UCSD-AML1 (cell line): ENCODE measurements around the gene BAHCC1.

Experiments
- DNase-seq: peaks from one replicate; lab custom pipeline; 2025; ENCODE audit not compliant: unreplicated experiment; lab: John Stamatoyannopoulos, UW

BAHCC1 gene

DNA sequence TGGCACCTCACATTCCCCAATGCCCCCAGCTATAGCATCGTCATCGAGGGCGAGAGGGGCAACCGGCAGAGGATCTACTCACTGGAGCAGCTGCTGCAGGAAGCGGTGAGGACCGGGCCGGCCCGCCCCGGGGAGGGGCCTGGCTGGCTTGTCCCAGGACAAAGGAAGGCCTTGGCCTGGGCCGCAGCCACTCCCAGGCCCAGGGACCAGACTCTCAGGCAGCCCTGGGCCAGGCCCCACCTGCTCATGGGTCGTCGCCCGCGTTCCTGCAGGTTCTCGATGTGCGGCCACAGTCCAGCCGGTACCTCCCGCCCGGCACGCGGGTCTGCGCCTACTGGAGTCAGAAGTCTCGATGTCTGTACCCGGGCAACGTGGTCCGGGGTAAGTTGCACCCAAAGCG lies 64.0 kb downstream of the BAHCC1 start:
- DNase-seq: no peak

- no peak for DNase-seq
Observed at GRCh38 chr17:81459864-81460263, 64.6 kb downstream of the BAHCC1 start.

- DNase-seq: no peak
Observed at GRCh38 chr17:81460856-81461460, 65.7 kb downstream of the BAHCC1 start.

DNA sequence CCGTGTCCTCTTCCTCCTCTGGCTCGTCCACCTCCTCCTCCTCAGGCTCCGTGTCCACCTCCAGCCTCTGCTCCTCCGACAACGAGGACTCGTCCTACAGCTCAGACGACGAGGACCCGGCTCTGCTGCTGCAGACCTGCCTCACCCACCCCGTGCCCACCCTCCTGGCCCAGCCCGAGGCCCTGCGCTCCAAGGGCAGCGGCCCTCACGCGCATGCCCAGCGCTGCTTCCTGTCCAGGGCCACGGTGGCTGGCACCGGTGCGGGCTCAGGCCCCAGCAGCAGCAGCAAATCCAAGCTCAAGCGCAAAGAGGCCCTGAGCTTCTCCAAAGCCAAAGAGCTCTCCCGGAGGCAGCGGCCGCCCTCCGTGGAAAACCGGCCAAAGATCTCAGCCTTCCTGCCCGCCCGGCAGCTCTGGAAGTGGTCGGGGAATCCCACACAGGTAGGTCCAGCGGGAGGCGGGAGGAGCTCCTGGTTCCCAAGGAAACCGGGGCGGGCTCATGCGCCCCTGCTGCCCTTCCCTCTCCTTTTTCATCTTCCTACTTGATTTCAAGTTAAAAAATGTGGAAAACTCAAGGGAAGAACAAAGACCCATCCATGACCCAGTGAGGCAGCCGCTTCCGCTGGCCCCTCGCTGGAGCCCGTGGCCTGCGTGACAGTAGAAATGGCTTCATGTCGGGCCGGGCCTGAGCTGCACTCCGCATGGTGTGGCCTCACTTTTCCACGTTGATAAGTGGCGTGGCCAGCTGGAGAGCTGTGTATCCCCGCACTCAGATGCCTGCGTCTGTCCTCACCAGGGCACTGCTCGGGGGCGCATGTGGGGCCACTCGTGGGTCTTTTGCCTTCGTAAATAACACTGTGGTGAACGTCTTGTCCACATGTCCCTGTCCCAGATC lies 66.6 kb downstream of the BAHCC1 start:
- DNase-seq: no peak

DNA sequence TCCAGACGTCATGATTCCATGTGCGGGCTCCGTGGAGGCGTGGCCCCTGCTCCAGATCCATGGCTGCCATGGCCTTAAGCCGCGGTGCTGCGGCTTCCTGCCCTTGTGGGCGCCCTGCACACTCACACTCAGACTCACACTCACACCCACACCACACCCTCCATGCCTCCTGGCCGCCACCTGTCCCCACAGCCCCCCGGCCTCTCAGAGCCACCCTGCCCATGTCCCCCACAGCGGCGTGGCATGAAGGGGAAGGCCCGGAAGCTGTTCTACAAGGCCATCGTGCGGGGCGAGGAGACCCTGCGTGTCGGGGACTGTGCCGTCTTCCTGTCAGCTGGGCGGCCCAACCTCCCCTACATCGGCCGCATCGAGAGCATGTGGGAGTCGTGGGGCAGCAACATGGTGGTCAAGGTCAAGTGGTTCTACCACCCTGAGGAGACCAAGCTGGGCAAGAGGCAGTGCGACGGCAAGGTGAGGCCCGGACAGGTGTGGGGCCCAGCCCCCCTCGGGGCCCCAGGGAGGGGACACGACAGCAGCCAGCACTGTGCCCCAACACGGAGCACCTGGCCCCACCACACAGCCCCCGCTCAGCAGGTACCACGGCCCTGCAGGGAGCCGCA lies 67.4 kb downstream of the BAHCC1 start:
- DNase-seq: no peak

- no peak for DNase-seq
Observed at GRCh38 chr17:81463506-81463905, 68.2 kb downstream of the BAHCC1 start.

DNA sequence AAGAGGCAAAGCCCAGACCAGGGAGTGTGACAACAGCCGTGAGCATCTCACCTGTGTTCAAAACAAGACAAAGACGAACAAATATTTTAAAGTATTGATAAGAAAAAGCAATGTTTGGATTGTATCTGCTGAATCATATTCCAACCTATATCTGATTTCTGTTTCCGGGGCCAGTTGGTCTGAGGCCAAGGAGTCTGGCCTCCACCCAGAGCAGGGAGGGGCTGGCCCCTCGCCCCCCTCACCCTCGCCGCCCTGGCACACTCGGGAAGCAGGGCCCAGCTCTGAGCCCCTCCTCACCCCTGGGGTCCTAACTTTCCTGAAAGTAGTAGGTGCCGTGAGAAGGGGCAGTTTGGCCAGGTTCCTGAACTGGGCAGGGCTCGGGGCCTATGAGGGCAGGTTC lies 69.3 kb downstream of the BAHCC1 start:
- no peak for DNase-seq

GRCh38 chr17:81465910-81466309 lies 70.7 kb downstream of the BAHCC1 start:
- DNase-seq: no peak

DNA sequence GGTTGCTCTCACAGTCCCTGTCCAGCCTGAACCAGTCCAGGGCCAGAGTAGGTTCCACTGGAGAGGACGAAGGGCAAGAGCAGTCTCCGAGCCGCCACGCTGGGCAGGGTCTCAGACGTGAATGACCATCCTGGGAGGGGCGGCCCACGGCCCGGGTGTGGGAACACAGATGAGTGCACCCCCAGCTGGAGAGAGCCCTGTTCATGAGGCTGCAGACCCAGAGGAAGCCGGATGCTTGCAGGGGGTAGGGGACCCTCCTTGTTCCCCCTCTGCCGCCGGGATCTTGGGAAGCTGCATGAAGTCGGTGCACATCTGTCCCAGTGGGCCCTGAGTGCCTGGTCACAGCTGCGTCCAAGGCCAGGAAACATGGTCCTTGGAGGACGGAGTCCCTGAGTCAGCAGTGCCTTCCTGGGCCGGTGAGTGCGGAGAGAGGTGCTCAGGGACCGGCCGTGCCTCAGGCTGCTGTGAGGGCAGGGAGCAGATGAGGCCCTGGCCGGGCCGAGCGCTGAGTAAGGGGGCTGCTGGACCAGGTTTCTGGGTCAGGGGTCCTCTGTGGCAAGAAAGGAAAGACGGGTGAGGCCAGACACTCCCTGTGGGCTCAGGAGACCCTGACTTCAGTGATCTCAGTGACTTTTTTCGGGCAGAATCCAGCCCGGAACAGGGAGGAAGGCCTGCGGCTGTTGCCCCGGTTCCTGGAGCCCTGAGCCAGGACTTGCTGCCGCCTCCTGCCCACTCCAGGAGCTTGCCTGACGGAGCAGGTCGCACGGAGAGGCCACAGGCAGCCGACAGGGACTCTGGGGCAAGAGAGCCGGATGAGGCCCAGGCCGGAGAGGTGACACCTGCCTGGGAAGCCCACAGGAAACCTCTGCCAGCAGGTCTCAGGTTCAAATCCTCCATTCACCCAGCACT lies 71.6 kb downstream of the BAHCC1 start:
- DNase-seq: no peak

- no peak for DNase-seq
Observed at GRCh38 chr17:81468111-81468769, 73.0 kb downstream of the BAHCC1 start.

DNA sequence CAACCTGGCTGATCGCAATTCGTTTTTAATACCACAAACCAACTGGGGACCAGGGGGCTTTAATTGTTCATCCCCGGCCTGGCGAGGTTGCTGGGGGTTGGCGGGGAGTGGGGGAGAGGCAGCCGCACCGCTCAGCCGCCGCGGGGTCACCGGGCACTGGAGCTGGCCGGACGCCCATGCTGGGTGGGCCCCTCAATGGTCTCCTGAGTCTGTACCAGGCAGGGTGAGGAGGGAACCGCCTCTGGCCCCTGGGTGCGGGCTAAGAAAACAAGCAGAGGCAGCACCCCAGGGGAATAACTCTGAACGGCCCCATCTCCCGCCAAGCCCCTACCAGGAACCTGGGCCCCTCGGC lies 73.5 kb downstream of the BAHCC1 start:
- no peak for DNase-seq

GRCh38 chr17:81469266-81469665 lies 74.0 kb downstream of the BAHCC1 start:
- no peak for DNase-seq

GRCh38 chr17:81470270-81470943 lies 75.2 kb downstream of the BAHCC1 start:
- no peak for DNase-seq

- no peak for DNase-seq
Observed at GRCh38 chr17:81470944-81471817, 75.9 kb downstream of the BAHCC1 start.

- peak; percentile 81 for DNase-seq
Observed at GRCh38 chr17:81471818-81472456, 76.7 kb downstream of the BAHCC1 start.

- DNase-seq: no peak
Observed at GRCh38 chr17:81473019-81473418, 77.8 kb downstream of the BAHCC1 start.

DNA sequence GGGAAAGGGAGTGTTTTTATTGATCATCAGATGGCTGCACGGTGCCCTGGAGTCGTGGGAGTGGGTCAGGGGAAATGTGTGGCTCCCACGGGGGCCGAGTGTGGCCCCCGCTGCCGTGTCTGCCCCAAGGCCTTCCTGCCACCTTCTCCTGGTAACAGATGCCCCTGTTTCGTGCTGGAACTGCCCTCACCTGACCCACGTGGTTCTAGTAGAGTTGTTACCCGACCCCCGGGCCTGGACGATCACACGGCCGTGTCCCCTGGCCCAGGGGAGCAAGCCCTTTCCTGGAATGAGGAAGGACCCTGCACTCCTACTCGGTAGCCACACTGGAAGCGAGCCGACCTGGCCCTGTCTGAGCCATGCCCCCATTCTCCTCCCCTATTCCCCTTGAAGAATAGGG lies 79.7 kb downstream of the BAHCC1 start:
- no peak for DNase-seq

DNA sequence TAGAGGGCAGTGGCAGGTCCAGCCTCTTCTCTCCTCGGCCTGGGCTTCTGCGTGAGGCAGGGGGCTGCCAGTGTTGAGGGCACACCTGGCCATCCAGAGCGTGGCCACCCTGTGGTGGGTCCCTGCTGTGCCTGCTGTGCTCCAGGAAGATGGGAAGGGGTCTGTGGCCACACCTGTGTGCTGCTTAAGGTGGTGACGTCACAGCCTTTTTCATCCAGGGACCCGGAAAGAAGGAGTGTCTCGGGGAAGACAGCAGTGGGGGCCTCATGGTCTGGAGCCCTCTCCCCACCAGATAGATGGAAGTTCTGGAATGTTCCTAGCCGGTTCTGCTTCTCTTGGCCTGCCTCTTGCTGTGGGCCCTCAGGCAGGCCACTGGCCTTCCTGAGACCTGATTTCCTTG lies 80.8 kb downstream of the BAHCC1 start:
- DNase-seq: no peak

DNA sequence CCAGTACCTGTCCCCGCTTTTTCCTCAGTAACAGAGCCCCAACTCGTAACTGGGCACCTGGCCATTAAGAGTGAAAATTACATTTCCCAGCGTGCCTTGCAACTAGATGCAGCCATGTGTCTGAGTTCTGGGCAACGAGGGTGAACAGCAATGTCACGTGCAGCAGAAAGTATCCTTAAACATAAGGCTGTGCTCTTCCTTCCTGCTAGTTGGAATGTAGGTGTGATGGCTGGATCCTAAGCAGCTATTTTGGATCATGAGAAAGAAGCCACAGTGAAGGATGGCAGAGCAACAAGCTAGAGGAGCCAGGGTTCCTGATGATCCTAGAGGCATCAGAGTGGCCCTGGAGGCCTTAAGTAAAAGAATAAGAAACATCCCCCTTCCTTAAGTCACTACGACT lies 81.4 kb downstream of the BAHCC1 start:
- DNase-seq: no peak
